ENCODE results near the gene MAST1.

MAST1 gene

GRCh38 chr19:12834976-12835757 lies 3.1 kb upstream of the MAST1 start:
- H3K4me3 ChIP-seq (replicated peaks in 1 of 2; ENCODE audit: low read depth in 2 of 2, low read length in 2 of 2): no peak overlapping the region
- no peak for TF ChIP-seq CTCF (IDR thresholded peaks at IDR 0.05; ENCODE audit: low read depth, low read length)
- DNase-seq (ENCODE audit: low read depth in 2 of 2): peak; percentile 15 to 24

DNA sequence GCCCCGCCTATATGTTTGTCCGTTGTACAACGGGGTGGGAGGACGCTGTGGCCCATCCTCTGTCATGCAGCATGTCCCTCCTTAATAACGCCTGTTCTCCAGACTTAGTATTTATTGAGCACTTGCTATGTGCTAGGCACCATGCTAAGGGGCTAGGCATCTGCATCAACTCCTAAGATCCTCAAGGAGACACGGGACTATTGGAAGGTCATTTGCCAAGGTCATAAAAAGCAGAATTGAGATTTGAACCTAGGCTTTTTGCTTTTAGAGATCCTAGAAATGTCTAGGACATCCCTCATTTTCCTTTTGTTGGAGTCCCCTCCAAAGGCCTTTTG lies 1.8 kb upstream of the MAST1 start:
- TF ChIP-seq CTCF (IDR thresholded peaks at IDR 0.05; ENCODE audit: low read depth, low read length): no peak
- DNase-seq (ENCODE audit: low read depth in 2 of 2): no peak

DNA sequence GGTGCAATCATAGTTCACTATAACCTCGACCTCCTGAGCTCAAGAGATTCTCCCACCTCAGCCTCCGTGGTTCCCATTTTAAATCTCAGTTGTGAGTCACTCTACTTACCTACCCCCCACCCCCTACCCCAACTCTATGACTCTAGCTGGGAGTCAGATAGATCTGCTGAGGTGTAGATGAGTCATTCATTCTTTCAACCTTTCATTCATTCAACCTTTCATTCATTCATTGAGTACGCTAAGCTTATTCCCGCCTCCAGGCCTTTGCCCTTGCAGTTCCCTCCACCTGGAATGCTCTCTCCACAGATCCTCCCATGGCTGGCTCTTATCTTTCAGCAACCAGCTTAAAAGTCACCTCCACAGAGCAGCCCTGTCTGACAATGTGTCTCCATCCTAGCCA lies 1.1 kb upstream of the MAST1 start:
- no peak for TF ChIP-seq CTCF (IDR thresholded peaks at IDR 0.05; ENCODE audit: low read depth, low read length)
- H3K4me3 ChIP-seq (replicated peaks in 1 of 2; ENCODE audit: low read depth in 2 of 2, low read length in 2 of 2): no peak overlapping the region
- DNase-seq (ENCODE audit: low read depth in 2 of 2): no peak

More for the DNA sequence above, 1.8 kb upstream of the MAST1 start:
- no peak overlapping the region for H3K4me3 ChIP-seq (replicated peaks in 1 of 2; ENCODE audit: low read depth in 2 of 2, low read length in 2 of 2)

DNA sequence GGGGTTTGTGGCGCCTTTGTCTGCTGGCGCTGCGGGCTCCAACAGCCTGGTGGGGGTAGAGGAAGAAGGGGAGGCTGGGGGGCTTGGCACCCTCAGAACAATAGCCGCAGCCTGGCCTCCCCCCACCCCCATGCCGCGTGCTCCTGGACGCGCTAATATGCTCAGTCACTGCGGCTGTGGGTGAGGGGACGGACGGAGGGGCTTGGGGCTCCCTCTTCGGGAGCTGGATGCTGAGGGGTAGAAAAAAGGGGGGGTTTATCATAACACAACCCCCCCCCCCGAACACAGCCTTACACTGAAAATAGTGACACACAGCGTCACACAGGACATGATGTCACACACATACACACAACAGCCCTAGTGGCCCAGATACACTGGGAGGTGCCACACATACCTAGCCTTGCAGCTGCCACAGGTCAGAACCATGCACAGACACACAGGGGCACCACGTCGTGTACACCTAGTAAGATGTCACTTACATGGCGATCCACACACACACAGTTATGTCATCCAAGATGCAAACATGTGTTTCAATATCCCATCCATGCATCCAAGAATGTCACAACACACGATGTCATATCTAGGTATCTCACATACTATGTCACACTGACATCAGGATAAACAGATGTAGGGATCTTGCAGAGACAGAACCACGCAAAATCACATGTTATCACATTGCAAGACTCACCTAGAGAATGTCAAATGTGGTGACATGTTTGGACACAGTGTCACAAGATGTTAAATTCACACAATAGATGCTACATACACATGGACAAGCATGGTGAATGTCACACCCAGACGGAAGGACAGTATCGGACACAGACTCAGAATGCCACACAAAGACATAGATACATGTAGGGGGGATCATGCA lies 806 bp downstream of the MAST1 start:
- no peak for TF ChIP-seq CTCF (IDR thresholded peaks at IDR 0.05; ENCODE audit: low read depth, low read length)
- H3K4me3 ChIP-seq (replicated peaks in 1 of 2; ENCODE audit: low read depth in 2 of 2, low read length in 2 of 2): no peak overlapping the region
- DNase-seq (ENCODE audit: low read depth in 2 of 2): no peak

GRCh38 chr19:12840091-12841079 lies 2.1 kb downstream of the MAST1 start:
- TF ChIP-seq CTCF (IDR thresholded peaks at IDR 0.05; ENCODE audit: low read depth, low read length): no peak
- DNase-seq (ENCODE audit: low read depth in 2 of 2): peak; percentile 74 to 83
- H3K4me3 ChIP-seq (replicated peaks in 1 of 2; ENCODE audit: low read depth in 2 of 2, low read length in 2 of 2): peak overlapping the region; percentile 38 to 41

GRCh38 chr19:12841094-12841493 lies 2.8 kb downstream of the MAST1 start:
- H3K4me3 ChIP-seq (replicated peaks in 1 of 2; ENCODE audit: low read depth in 2 of 2, low read length in 2 of 2): peak overlapping the region; percentile 38 to 41

More at GRCh38 chr19:12841094-12841493, 2.8 kb downstream of the MAST1 start:
- peak; percentile 29 to 52 for DNase-seq (ENCODE audit: low read depth in 2 of 2)
- no peak for TF ChIP-seq CTCF (IDR thresholded peaks at IDR 0.05; ENCODE audit: low read depth, low read length)
